Measurements from ENCODE around the gene DLGAP1. TPM values are rescaled to one million over a fixed set of nuclear protein-coding genes. Genes with fewer than 3 reads are reported as not detected.

DLGAP1 gene
- total and polyA plus RNA-seq, 10 of the 15 experiments (the other 5 are each of a cell fraction or from before 2014, with no cell fraction given): 0.23 to 27.6 (median 1.9) TPM

DNA sequence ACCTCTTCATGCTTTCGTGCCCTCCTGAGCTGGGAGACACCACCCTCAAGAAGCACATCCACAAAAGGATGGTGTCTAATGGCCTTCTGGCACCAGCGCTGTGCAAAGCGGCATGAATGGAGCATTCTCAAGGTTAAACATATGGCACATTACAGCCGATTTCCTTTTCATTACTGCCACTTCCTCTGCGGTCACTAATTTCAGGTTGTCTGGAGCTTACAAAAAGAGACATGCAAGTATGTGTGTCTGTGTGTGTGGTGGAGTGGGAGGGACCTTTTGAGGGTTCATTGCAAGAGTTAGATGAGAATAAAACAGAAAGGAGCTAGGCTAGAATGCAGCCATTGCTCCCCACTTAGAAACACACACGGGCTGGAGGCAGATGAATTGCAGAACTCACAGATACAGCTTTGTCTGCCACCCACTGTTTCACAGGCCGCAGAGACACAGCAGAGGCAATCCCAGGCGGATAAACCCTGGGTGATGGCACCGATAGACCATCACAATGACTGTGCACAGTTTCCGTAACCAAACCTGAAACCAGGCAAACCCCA lies 929.2 kb downstream of the DLGAP1 start:
- Histone ChIP-seq H2AFZ (ENCODE audit: control insufficient read depth, low read depth, low read length) (no peak overlapping the region; the same call in 1 of the 2 replicates), H3K27ac (ENCODE audit: control insufficient read depth, insufficient read depth) (no peak overlapping the region), H3K9ac (ENCODE audit: control insufficient read depth, insufficient read depth, low read length) (no peak overlapping the region), H3K9me3 (replicated peaks; ENCODE audit: control insufficient read depth, insufficient read depth, low read length) (peaks cover 7% of the 10 kb centered on the region; the same call in 2 of the 3 replicates), H3K4me1 (ENCODE audit: control insufficient read depth, insufficient read depth, low read length) (peaks cover 12% of the 10 kb centered on the region), H3K27me3 (replicated peaks in 1 of 2; ENCODE audit: control insufficient read depth in 2 of 2, insufficient read depth in 2 of 2, low read length in 1 of 2) (no peaks in the 10 kb centered on the region), H3K4me3 (peak overlapping the region; percentile 16), H4K20me1 (ENCODE audit: control insufficient read depth, insufficient read depth) (no peaks in the 10 kb centered on the region), H3K4me2 (ENCODE audit: control insufficient read depth, insufficient read depth) (peak overlapping the region; percentile 62), H3K79me2 (ENCODE audit: control insufficient read depth, insufficient read depth, low read length) (no peaks in the 10 kb centered on the region), H3K36me3 (ENCODE audit: control insufficient read depth in 2 of 2, insufficient read depth in 2 of 2, low read length in 1 of 2) (no peaks in the 10 kb centered on the region)
- ChIA-PET RAD21 (ENCODE audit: unreplicated experiment) (interaction anchor here (0.5 to 3.6 kb wide), 25 partner anchors 13 to 785 kb away, joined by 3 to 36 read pairs (median 7); no protein-coding TSS in a partner anchor), CTCF (interaction anchor here (0.7 to 4.1 kb wide), 14 partner anchors 14 to 248 kb away, joined by 3 to 23 read pairs (median 6); no protein-coding TSS in a partner anchor), SMC1A (ENCODE audit: uncharacterized antibody, unreplicated experiment) (interaction anchor here (0.6 to 3.8 kb wide), 27 partner anchors 9 to 247 kb away, joined by 3 to 54 read pairs (median 4); no protein-coding TSS in a partner anchor), POLR2A (interaction anchor here (0.6 to 2.4 kb wide), 14 partner anchors 10 to 279 kb away, joined by 3 to 12 read pairs (median 5); no protein-coding TSS in a partner anchor)
- ATAC-seq (peak; percentile 83), FAIRE-seq (no peak), DNase-seq (ENCODE audit: low read depth, low spot score) (peak; percentile 65)
- 3% methylated on average over 10 of the region's 10 CpGs for WGBS (ENCODE audit: insufficient coverage, insufficient replicate concordance, low lambda C conversion rate, missing lambda C conversion rate)
- intact Hi-C loops (cut with micrococcal nuclease; ENCODE audit: unreplicated experiment): loop anchor here (1.0 to 5.0 kb wide), 2 partner anchors 60 to 79 kb away; no protein-coding TSS in a partner anchor
- BruUV-seq (replicated peaks): no TSS peak
- in situ Hi-C loops (cut with MboI): no loop called here
- TF ChIP-seq HCFC1 (IDR thresholded peaks at IDR 0.05; ENCODE audit: low read length) (no peak), EGR1 (IDR thresholded peaks at IDR 0.05; ENCODE audit: borderline replicate concordance in 1 of 2, low read depth in 2 of 2, low read length in 2 of 2) (0 out of 3 replicates have a peak, but pooled peaks of 1 of the 2 experiments have one; percentile 36), SPI1 (IDR thresholded peaks at IDR 0.05; ENCODE audit: borderline replicate concordance, insufficient read depth, low read depth, low read length) (peak; percentile 61; the same call in 1 of the 2 replicates), PAX5 (IDR thresholded peaks at IDR 0.05; ENCODE audit: borderline replicate concordance, low read depth, low read length) (peak; percentile 84; the same call in 1 of the 2 replicates), MTA3 (IDR thresholded peaks at IDR 0.05; ENCODE audit: borderline replicate concordance, low read length) (0 out of 2 replicates have a peak, but pooled peaks have one; percentile 62), BACH1 (IDR thresholded peaks at IDR 0.05; ENCODE audit: borderline replicate concordance) (peak; percentile 47; the same call in 1 of the 2 replicates), TBL1XR1 (IDR thresholded peaks at IDR 0.05; ENCODE audit: low read depth, low read length) (peak; percentile 75), MEF2B (IDR thresholded peaks at IDR 0.05; ENCODE audit: partially characterized antibody, poor library complexity, severe bottlenecking) (peak; percentile 75), CREM (IDR thresholded peaks at IDR 0.05; ENCODE audit: low read depth) (0 out of 2 replicates have a peak, but pooled peaks have one; percentile 34), EZH2 (IDR thresholded peaks at IDR 0.05; ENCODE audit: borderline replicate concordance, control insufficient read depth, low read depth, low read length) (no peak), IKZF2 (IDR thresholded peaks at IDR 0.05) (peak; percentile 93 to 96), ZNF217 (IDR thresholded peaks at IDR 0.05) (peak; percentile 92), CBX3 (IDR thresholded peaks at IDR 0.05; ENCODE audit: borderline replicate concordance, low read depth) (no peak), FOXM1 (IDR thresholded peaks at IDR 0.05; ENCODE audit: low read depth, low read length) (0 out of 2 replicates have a peak, but pooled peaks have one; percentile 22), ZSCAN29 (IDR thresholded peaks at IDR 0.05) (0 out of 2 replicates have a peak, but pooled peaks have one; percentile 65), SUPT20H (IDR thresholded peaks at IDR 0.05; ENCODE audit: borderline replicate concordance, control insufficient read depth, low read depth, low read length) (no peak), ASH2L (IDR thresholded peaks at IDR 0.05; ENCODE audit: borderline replicate concordance, low read depth) (no peak), POLR2A (IDR thresholded peaks at IDR 0.05; ENCODE audit: low read depth, low read length) (no peak), CBFB (IDR thresholded peaks at IDR 0.05; ENCODE audit: low read depth) (peak; percentile 67; the same call in 1 of the 2 replicates), NBN (IDR thresholded peaks at IDR 0.05) (peak; percentile 88)
- TF ChIP-seq, protein P1, sequence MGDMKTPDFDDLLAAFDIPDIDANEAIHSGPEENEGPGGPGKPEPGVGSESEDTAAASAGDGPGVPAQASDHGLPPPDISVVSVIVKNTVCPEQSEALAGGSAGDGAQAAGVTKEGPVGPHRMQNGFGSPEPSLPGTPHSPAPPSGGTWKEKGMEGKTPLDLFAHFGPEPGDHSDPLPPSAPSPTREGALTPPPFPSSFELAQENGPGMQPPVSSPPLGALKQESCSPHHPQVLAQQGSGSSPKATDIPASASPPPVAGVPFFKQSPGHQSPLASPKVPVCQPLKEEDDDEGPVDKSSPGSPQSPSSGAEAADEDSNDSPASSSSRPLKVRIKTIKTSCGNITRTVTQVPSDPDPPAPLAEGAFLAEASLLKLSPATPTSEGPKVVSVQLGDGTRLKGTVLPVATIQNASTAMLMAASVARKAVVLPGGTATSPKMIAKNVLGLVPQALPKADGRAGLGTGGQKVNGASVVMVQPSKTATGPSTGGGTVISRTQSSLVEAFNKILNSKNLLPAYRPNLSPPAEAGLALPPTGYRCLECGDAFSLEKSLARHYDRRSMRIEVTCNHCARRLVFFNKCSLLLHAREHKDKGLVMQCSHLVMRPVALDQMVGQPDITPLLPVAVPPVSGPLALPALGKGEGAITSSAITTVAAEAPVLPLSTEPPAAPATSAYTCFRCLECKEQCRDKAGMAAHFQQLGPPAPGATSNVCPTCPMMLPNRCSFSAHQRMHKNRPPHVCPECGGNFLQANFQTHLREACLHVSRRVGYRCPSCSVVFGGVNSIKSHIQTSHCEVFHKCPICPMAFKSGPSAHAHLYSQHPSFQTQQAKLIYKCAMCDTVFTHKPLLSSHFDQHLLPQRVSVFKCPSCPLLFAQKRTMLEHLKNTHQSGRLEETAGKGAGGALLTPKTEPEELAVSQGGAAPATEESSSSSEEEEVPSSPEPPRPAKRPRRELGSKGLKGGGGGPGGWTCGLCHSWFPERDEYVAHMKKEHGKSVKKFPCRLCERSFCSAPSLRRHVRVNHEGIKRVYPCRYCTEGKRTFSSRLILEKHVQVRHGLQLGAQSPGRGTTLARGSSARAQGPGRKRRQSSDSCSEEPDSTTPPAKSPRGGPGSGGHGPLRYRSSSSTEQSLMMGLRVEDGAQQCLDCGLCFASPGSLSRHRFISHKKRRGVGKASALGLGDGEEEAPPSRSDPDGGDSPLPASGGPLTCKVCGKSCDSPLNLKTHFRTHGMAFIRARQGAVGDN (IDR thresholded peaks at IDR 0.05): peak; percentile 66
